Measurements from ENCODE around the gene RAB38.

GRCh38 chr11:88157370-88157769 is 17.9 kb downstream of the RAB38 start:
- TF ChIP-seq EP300 (IDR thresholded peaks at IDR 0.05), result no peak
- TF ChIP-seq CTCF (IDR thresholded peaks at IDR 0.05), result no peak
- TF ChIP-seq POLR2A (IDR thresholded peaks at IDR 0.05), result no peak

Measured in tibial nerve (tissue), 4 donors.